ENCODE measurements around the gene ZXDC. TPM values are rescaled to one million over a fixed set of nuclear protein-coding genes. Genes with fewer than 3 reads are reported as not detected.

The ZXDC gene
- total RNA-seq, 2 donors from 2014 or later = 23.9 to 26.9 TPM

DNA sequence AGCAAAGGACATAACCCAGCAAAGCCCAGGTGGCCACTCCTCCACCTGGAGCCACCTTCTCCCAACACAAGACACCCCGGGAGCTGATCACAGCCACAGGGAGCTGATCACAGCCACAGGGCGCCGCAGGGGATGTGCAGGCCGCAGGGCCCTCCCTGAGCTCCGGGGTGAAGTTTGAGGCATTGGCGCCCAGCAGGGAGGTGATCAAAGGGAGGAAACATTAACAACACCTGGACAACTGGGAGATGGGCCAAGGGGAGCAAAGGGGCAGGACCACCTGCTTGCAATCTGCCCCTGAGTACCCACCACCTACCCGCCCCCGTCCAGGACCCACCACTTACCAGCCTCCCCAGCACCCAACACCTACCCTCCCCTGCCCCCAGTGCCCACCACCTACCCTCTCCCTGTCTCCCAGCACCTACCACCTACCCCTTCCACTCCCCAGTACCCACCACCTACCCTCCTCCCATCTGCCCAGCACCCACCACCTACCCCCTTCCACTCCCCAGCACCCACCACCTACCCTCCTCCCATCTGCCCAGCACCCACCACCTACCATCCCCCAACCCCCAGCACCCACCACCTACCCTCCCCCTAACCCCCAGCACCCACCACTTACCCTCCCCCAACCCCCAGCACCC, 39.5 kb upstream of the ZXDC start:
- Mint-ChIP-seq H3K27ac (no peak overlapping the region), H3K36me3 (no peaks in the 10 kb centered on the region), H3K9me3 (no peaks in the 10 kb centered on the region)
- ATAC-seq (no peak), DNase-seq (ENCODE audit: low spot score in 2 of 2) (no peak)

- no peak for ATAC-seq
- Mint-ChIP-seq H3K27ac (no peak overlapping the region), H3K36me3 (no peaks in the 10 kb centered on the region), H3K9me3 (no peaks in the 10 kb centered on the region)
- DNase-seq (ENCODE audit: low spot score in 2 of 2) = no peak
These were observed 38.5 kb upstream of the ZXDC start for GRCh38 chr3:126514161-126514560.

DNA sequence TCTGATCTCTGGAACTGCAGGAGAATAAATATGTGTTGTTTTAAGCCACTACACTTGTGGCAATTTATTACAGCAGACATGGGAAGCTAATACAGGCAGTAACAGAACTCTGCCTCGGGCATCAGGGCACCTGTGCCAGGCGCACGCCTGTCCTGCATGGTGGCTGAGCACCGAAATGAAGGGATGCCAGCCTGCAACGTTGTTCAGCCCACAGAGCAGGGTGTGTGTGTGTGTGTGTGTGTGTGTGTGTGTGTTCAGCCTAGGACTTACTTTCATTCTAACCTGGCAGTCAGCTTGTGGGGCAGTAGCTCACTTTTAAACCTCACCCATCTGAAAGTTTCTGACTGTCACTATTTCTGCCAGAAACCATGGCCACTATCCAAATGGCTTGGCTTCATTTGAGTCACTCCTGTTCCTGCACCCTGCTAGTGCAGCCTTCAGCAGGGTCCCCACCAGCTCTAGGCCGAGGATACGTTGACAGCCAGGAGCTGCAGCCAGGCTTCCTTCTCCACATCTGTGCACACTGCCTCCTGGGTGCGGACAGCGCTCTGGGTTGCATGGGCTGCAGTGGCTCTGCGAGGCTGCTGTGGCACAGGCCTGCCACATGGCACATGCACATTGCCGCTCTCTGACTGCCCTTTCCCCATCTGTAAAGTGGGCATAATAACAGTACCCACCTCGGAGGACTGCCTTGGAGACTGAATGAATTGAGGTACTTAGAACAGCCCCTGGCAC, 37.4 kb upstream of the ZXDC start:
- DNase-seq (ENCODE audit: low spot score in 2 of 2) (no peak), ATAC-seq (no peak)
- no peaks in the 10 kb centered on the region for H3K36me3 Mint-ChIP-seq
- H3K27ac Mint-ChIP-seq = no peak overlapping the region
- H3K9me3 Mint-ChIP-seq = no peaks in the 10 kb centered on the region

- Mint-ChIP-seq H3K9me3 (no peaks in the 10 kb centered on the region), H3K36me3 (no peaks in the 10 kb centered on the region), H3K27ac (no peak overlapping the region)
- no peak for ATAC-seq
- DNase-seq (ENCODE audit: low spot score in 2 of 2) = no peak
These were observed 36.3 kb upstream of the ZXDC start for GRCh38 chr3:126512026-126512425.

GRCh38 chr3:126511291-126511690, 35.6 kb upstream of the ZXDC start:
- Mint-ChIP-seq H3K9me3 (no peaks in the 10 kb centered on the region), H3K36me3 (no peaks in the 10 kb centered on the region), H3K27ac (peak overlapping the region in 1 of 2 donors; percentile 11)
- DNase-seq (ENCODE audit: low spot score in 2 of 2) = peak in 1 of 2 donors; percentile 16
- ATAC-seq = no peak

DNA sequence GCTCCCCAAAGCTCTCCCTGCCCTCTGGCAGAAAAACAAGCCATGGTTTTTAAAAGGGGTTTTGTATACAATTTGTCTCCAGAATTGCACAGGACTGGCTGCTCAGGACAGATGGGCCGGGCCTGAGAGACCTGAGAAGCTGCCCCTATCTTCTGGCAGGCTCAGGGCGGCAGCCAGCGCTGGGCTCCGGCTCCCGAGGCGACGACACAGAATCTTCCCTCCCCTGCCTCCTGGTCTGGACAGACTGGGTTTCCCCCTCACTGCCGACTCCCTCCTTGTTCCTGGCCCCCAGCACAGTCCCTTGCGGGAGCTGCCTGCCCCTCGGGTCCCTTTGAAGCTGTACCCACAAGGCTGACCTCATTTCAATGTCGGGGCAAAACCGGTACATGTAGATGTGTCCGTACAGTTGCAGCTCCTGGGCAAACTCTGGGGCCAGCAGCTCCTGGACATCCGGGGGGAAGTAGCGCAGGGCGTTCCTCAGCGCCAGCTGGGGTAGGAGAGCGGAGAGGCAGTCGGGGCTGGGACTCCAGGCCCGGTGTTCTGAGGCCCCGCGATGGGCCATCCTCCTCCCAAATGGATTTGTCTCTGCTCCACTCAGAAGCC, 34.7 kb upstream of the ZXDC start:
- ATAC-seq (no peak), DNase-seq (ENCODE audit: low spot score in 2 of 2) (peak in 1 of 2 donors; percentile 34)
- Mint-ChIP-seq H3K36me3 (no peaks in the 10 kb centered on the region), H3K9me3 (no peaks in the 10 kb centered on the region), H3K27ac (peak overlapping the region in 1 of 2 donors; percentile 11)

GRCh38 chr3:126509597-126510307, 34.1 kb upstream of the ZXDC start:
- Mint-ChIP-seq H3K27ac (no peak overlapping the region), H3K9me3 (no peaks in the 10 kb centered on the region), H3K36me3 (no peaks in the 10 kb centered on the region)
- ATAC-seq = no peak
- DNase-seq (ENCODE audit: low spot score in 2 of 2) = peak in 1 of 2 donors; percentile 11

DNA sequence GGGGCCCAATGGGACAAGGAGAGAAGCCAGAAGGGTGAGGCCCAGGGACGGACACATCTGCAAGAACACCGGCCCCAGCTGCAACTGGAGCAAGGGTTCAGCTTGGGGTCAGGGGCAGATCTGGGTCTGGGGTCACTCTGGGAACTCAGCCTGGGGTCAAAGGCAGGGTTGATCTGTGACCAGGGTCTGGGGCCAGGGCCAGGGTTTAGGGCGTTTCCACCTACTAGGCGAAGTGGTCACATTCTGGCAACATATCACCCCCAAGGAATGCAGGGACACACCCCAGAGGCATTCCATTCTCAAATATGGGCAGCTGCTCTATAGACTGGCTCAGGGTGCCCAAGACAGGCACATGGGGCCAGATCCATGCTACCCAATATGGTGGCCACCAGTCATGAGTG, 32.9 kb upstream of the ZXDC start:
- H3K36me3 Mint-ChIP-seq = no peaks in the 10 kb centered on the region
- ATAC-seq (no peak), DNase-seq (ENCODE audit: low spot score in 2 of 2) (no peak)
- H3K27ac Mint-ChIP-seq = no peak overlapping the region
- H3K9me3 Mint-ChIP-seq = no peaks in the 10 kb centered on the region

DNA sequence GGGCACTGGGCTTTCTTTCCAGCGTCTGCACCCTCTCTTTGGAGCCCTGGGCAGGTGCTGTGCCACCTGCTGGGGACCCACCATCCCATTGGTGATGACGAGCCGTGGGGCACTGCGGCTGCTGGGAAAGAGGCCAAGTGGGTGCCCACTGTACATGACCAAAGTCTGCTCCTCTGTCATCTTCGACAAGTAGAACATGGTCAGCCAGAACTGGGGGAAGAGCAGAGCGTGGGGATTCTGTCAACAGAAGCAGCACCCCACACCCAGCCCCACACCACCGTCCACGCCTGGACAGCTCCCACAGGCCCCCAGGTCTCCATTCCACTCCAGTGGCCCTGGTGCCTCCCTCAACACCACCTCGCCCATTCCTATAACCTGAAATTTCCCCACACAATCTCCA, 32.2 kb upstream of the ZXDC start:
- Mint-ChIP-seq H3K9me3 (no peaks in the 10 kb centered on the region), H3K36me3 (no peaks in the 10 kb centered on the region), H3K27ac (no peak overlapping the region)
- ATAC-seq (no peak), DNase-seq (ENCODE audit: low spot score in 2 of 2) (no peak)

GRCh38 chr3:126503701-126504100, 28.0 kb upstream of the ZXDC start:
- no peak for ATAC-seq
- Mint-ChIP-seq H3K27ac (no peak overlapping the region), H3K9me3 (no peaks in the 10 kb centered on the region), H3K36me3 (no peaks in the 10 kb centered on the region)
- no peak for DNase-seq (ENCODE audit: low spot score in 2 of 2)

DNA sequence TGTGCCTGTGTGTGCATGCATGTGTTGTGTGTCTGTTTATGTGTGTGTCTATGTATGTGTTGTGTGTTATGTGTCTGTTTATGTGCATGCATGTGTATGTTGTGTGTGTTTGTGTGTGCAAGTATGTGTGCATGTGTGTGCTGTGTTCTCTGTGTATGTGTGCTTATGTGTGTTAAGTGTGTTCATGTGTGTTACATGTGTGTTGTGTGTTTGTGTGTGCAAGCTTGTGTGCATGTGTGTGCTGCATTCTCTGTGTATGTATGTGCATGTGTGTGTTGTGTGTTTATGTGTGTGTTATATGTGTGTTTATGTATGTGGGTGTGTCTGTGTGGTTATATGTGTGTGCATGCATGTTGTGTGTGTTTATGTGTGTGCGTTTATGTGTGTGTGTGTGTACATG, 27.0 kb upstream of the ZXDC start:
- DNase-seq (ENCODE audit: low spot score in 2 of 2) = no peak
- H3K9me3 Mint-ChIP-seq = no peaks in the 10 kb centered on the region
- no peak for ATAC-seq
- no peaks in the 10 kb centered on the region for H3K36me3 Mint-ChIP-seq
- no peak overlapping the region for H3K27ac Mint-ChIP-seq

DNA sequence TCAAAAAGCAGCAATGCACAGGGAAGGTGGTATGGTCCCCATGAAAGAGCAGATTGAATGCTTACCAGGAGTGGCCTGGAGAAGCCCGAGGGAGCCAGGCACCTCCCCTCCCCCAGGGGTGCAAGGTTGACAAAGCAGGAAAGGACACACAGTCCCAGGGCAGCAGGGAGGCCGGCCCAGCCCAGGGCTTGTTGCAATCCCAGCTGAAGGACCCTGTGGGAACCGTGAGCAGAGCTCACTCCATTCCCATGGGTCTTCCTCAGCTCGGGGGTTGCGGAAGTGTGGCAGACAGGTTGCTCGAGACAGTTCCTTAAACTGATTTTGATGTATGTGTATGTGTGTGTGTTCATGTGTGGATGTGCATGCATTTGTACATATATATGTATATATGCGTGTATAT, 26.0 kb upstream of the ZXDC start:
- Mint-ChIP-seq H3K36me3 (no peaks in the 10 kb centered on the region), H3K9me3 (no peaks in the 10 kb centered on the region), H3K27ac (no peak overlapping the region)
- ATAC-seq (no peak), DNase-seq (ENCODE audit: low spot score in 2 of 2) (no peak)

GRCh38 chr3:126501054-126501453, 25.4 kb upstream of the ZXDC start:
- Mint-ChIP-seq H3K9me3 (no peaks in the 10 kb centered on the region), H3K36me3 (no peaks in the 10 kb centered on the region), H3K27ac (no peak overlapping the region)
- ATAC-seq = no peak
- DNase-seq (ENCODE audit: low spot score in 2 of 2) = no peak

DNA sequence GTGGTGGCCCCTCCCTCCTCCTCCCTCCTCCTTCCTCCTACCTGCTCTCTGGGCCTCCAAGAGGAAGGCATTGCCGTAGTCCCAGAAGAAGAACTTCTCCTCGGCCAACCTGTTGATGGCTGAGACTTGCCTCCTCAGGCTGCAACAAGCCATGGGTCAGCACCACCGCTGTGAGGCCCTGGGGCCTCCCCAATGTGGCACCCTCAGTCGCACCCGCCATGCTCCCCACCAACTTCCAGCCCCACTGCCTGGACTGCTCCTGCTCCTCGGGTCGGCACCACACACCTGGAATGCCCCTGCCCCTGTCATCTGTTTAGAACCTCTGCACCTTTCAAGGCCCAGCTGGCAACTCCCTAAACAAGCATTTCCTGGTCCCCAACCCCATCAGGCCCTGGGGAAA, 24.3 kb upstream of the ZXDC start:
- ATAC-seq (no peak), DNase-seq (ENCODE audit: low spot score in 2 of 2) (no peak)
- Mint-ChIP-seq H3K36me3 (no peaks in the 10 kb centered on the region), H3K27ac (no peak overlapping the region), H3K9me3 (no peaks in the 10 kb centered on the region)

DNA sequence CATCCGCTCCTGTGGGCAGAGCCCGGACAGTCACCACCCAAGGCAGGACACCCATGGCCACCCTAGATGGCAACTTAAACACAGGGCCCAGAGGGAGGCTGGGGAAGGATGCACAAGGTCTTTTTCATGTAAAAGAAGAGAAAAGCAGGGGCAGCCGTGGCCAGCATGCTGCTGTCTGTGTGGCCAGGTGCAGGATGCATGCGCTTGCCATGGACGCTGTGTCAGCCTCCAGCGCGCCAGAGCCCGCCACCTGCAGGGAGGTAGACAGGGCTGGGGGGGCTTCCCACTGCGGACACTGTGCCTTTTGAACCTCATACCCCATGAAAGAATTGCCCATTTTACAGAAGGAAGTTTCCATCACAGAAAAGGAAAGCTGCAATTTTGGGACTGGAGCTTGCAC, 23.7 kb upstream of the ZXDC start:
- Mint-ChIP-seq H3K9me3 (no peaks in the 10 kb centered on the region), H3K27ac (no peak overlapping the region), H3K36me3 (no peaks in the 10 kb centered on the region)
- DNase-seq (ENCODE audit: low spot score in 2 of 2) = no peak
- no peak for ATAC-seq

- Mint-ChIP-seq H3K9me3 (no peaks in the 10 kb centered on the region), H3K36me3 (no peaks in the 10 kb centered on the region), H3K27ac (no peak overlapping the region)
- DNase-seq (ENCODE audit: low spot score in 2 of 2) = no peak
- no peak for ATAC-seq
These were observed 23.2 kb upstream of the ZXDC start for GRCh38 chr3:126498929-126499328.

DNA sequence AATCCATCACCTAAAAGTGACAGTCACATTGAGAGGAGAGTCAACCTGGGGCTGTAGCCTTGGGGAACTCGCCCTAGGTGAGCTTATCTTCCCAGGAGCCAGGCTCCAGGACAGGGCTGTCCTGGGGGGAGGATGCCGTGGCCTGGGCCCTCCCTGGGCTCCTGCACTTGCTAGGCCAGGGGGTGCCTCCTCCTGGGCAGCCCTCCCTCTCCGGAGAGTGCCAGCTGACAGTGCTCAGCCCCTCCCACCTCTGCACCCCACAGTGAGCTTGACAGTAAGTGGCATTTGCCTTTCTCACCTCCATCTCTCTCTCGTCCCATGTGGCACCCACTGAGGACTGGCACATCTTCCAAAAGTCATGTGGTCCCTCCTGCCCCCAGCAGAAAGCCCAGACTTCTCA, 22.8 kb upstream of the ZXDC start:
- no peak overlapping the region for H3K27ac Mint-ChIP-seq
- H3K36me3 Mint-ChIP-seq = no peaks in the 10 kb centered on the region
- no peak for DNase-seq (ENCODE audit: low spot score in 2 of 2)
- ATAC-seq = no peak
- no peaks in the 10 kb centered on the region for H3K9me3 Mint-ChIP-seq

All from activated naive CD4-positive, alpha-beta T cell treated with anti-CD3 and anti-CD28 coated beads, Interleukin-2, amount 50 U/mL, for 72 hours (primary cell).